LNCaP clone FGC (cell line): Measurements from ENCODE around the gene CACNA2D1.

Experiments used
- DNase-seq: peaks from one replicate; pipeline ENCODE4 v3.0.0-alpha.2; 2011; ENCODE audit warnings: low read depth
- H3K4me3 ChIP-seq: 2 replicates; pipeline ENCODE4 v1.5.1; 2011; ENCODE audit warnings: mild to moderate bottlenecking, low read depth, low read length, control low read depth
- TF ChIP-seq, protein P1 (sequence below): IDR thresholded peaks from 2 replicates; pipeline ENCODE4 v1.5.1; 2012; ENCODE audit warnings: mild to moderate bottlenecking; ENCODE audit not compliant: control insufficient read depth, insufficient read depth; ENCODE audit errors: extremely low read depth

Gene CACNA2D1

DNA sequence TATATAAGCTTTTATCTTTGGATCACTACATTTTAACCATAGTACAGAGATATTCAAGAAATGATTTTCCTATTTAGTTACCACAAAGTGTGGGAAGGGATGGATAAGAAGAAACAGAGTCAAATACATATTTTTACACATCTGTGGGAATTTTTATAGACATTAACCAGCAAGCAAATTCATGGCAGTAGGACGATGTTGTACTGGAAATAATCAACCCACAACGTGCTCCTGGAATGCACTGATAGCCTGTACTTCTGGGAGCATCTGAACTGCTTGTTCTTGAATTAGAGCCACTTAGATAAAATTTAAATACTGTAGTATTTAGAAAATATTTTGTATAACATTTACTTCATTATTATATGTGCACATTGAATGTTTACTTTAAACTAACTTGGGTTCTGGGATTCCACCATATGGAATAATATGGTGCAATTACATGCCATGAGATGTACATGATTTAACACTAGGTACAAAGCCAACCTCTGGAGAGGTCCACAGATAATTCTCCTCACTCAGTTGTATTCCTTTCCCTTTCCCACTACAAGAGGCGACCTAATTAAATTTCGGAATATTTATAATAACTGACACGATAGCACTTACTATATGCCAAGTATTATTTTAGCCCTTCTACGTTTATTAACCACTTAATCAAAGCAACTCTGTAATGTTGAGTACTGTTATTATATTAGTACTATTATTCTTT, 508.8 kb downstream of the CACNA2D1 start:
- DNase-seq: no peak
- TF ChIP-seq, protein P1, sequence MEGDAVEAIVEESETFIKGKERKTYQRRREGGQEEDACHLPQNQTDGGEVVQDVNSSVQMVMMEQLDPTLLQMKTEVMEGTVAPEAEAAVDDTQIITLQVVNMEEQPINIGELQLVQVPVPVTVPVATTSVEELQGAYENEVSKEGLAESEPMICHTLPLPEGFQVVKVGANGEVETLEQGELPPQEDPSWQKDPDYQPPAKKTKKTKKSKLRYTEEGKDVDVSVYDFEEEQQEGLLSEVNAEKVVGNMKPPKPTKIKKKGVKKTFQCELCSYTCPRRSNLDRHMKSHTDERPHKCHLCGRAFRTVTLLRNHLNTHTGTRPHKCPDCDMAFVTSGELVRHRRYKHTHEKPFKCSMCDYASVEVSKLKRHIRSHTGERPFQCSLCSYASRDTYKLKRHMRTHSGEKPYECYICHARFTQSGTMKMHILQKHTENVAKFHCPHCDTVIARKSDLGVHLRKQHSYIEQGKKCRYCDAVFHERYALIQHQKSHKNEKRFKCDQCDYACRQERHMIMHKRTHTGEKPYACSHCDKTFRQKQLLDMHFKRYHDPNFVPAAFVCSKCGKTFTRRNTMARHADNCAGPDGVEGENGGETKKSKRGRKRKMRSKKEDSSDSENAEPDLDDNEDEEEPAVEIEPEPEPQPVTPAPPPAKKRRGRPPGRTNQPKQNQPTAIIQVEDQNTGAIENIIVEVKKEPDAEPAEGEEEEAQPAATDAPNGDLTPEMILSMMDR: no peak
- H3K4me3 ChIP-seq: no peak overlapping the region

DNA sequence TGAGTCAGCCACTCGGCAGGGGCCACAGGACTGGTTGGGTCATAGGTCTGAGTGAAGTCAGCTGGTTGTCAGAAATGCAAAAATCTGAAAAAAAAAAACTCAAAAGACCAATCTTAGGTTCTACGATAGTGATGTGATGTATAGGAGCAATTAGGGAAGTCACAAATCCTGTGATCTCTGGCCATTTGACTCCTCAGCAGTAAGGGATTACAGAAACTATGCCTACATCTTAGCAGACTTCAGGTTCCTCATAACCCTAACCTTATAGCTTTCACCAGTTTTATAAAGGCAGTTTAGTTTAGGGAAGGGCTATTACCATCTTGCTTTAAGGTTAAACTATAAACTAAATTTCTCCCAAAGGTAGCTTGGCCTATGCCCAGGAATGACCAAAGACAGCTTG, 510.6 kb downstream of the CACNA2D1 start:
- TF ChIP-seq, protein P1: no peak
- DNase-seq: no peak
- no peak overlapping the region for H3K4me3 ChIP-seq

DNA sequence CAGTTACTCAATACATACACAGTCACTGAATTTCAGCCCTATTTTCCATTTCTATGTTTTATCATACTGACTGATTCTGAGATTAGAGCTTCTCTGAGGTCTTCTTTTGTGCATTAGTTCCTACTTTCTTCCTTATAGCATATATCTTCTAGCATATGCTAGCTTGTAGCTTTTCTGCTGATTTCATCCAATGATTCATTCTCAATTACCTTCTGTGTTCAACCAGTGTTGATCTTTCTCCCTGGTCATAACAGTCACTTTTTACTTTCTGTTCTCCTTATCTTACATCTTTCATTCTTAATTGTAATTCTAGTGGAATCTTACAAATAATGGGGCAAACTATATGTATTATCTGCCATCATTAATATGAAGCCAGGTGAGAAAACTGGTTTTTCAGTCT, 514.2 kb downstream of the CACNA2D1 start:
- TF ChIP-seq, protein P1: no peak
- DNase-seq: no peak
- H3K4me3 ChIP-seq: no peak overlapping the region

DNA sequence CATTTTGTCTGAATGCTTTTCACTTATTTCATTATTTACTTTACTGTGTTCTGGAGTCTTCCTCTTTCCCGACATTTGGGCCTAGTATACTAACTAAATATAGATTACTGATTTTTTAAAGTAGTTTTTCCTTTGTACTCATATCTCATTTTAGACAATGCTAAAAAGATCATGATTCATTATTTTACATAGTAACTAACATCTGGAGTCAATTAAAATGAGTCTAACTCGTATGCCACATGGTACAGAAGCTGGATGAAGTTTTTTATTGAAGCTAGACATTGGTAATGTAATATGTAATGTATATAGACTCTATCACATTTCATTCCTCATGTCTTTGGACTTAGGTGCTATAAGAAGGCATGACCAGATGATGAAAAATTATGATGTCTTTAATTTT, 517.4 kb downstream of the CACNA2D1 start:
- H3K4me3 ChIP-seq: no peak overlapping the region
- TF ChIP-seq, protein P1: no peak
- no peak for DNase-seq

DNA sequence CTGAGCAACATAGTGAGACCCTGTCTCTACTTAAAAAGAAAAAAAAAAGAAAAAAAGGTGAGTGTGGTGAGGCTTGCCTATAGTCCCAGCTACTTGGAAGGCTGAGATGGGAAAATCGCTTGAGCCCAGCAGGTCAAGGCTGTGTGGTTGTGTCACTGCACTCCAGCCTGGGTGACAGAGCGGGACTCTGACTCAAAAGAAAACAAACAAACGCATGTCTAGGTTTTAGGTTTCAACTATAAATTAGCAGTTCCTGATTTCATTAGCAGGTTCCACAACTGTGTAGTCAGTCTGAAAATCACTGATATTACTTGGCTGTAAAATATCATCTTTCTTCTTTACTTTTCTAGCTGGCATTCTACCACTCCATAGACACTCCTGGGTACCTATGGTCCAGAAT, 518.0 kb downstream of the CACNA2D1 start:
- TF ChIP-seq, protein P1: no peak
- DNase-seq: no peak
- no peak overlapping the region for H3K4me3 ChIP-seq

DNA sequence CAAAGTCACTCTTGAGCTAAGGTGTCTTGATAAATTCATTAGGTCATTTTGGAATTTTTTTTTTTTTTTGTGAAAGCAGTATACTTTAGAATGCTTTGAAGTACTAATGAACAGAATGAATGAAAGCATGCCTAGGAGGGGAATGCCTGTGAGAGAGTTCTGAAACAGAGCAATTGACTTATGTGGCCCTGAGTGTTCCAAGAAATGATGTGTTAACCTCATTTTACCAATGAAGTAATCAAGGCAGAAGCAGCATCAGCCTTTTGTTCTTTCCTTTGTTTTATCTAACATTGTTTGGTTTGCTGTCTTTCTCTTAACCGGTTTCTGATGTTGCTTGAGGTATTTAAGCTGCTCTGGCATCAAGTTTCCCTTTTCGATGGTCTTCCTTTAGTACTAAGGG, 519.1 kb downstream of the CACNA2D1 start:
- TF ChIP-seq, protein P1: no peak
- no peak for DNase-seq
- H3K4me3 ChIP-seq: no peak overlapping the region

DNA sequence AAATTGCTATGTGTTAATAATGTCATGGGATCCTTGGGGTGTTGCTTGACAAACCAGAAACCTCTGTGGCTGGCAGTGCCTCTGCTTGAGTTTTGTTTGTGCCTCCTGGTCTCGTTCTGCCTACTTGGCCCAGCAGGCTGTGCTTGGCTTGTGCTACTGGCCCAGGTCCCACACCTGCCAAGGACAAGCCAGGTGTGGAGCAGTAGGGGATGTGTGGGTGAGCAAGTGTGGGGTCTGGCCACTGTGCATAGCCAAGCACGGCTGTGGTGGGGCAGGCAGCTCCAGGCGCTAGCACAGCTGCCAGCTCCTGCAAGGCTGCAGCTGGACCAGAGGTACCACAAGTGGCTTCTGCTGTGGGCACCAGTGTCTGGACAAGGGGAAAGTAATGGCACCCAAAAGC, 524.1 kb downstream of the CACNA2D1 start:
- no peak for DNase-seq
- TF ChIP-seq, protein P1: no peak
- no peak overlapping the region for H3K4me3 ChIP-seq
